ENCODE data around the gene NCAM1.

The NCAM1 gene

GRCh38 chr11:113222241-113222640 is 261.0 kb downstream of the NCAM1 start:
- no peak for DNase-seq

- DNase-seq = no peak
Observed at GRCh38 chr11:113234888-113235287, 273.7 kb downstream of the NCAM1 start.

GRCh38 chr11:113237261-113237660 is 276.0 kb downstream of the NCAM1 start:
- DNase-seq = no peak

GRCh38 chr11:113238721-113239120 is 277.5 kb downstream of the NCAM1 start:
- DNase-seq = no peak

GRCh38 chr11:113240389-113240788 is 279.2 kb downstream of the NCAM1 start:
- no peak for DNase-seq

- no peak for DNase-seq
Observed at GRCh38 chr11:113240790-113241635, 279.8 kb downstream of the NCAM1 start.

- no peak for DNase-seq
Observed at GRCh38 chr11:113241636-113242054, 280.4 kb downstream of the NCAM1 start.

- no peak for DNase-seq
Observed at GRCh38 chr11:113242060-113242459, 280.8 kb downstream of the NCAM1 start.

- no peak for DNase-seq
Observed at GRCh38 chr11:113242767-113243397, 281.7 kb downstream of the NCAM1 start.

GRCh38 chr11:113243696-113244095 is 282.5 kb downstream of the NCAM1 start:
- no peak for DNase-seq

GRCh38 chr11:113245216-113245615 is 284.0 kb downstream of the NCAM1 start:
- no peak for DNase-seq

GRCh38 chr11:113247221-113247620 is 286.0 kb downstream of the NCAM1 start:
- DNase-seq = no peak

- DNase-seq = no peak
Observed at GRCh38 chr11:113247966-113248365, 286.7 kb downstream of the NCAM1 start.

- DNase-seq = no peak
Observed at GRCh38 chr11:113248702-113249490, 287.7 kb downstream of the NCAM1 start.

GRCh38 chr11:113249491-113249763 is 288.2 kb downstream of the NCAM1 start:
- no peak for DNase-seq

- no peak for DNase-seq
Observed at GRCh38 chr11:113249786-113250185, 288.6 kb downstream of the NCAM1 start.

- no peak for DNase-seq
Observed at GRCh38 chr11:113251281-113251680, 290.1 kb downstream of the NCAM1 start.

- no peak for DNase-seq
Observed at GRCh38 chr11:113253406-113253805, 292.2 kb downstream of the NCAM1 start.

GRCh38 chr11:113255096-113255495 is 293.9 kb downstream of the NCAM1 start:
- DNase-seq = no peak

- DNase-seq = no peak
Observed at GRCh38 chr11:113255741-113256140, 294.5 kb downstream of the NCAM1 start.

GRCh38 chr11:113256431-113257202 is 295.4 kb downstream of the NCAM1 start:
- no peak for DNase-seq

- no peak for DNase-seq
Observed at GRCh38 chr11:113260096-113260425, 298.8 kb downstream of the NCAM1 start.

GRCh38 chr11:113260541-113260940 is 299.3 kb downstream of the NCAM1 start:
- no peak for DNase-seq

All from hematopoietic multipotent progenitor cell treated with erythropoietin and hydrocortisone succinate and interleukin-3 and kit ligand, for 8 days (in vitro differentiated cells).